DND-41 (cell line): ENCODE results near the gene CBLN1.

Source experiments
- CTCF ChIP-seq: IDR thresholded peaks from 2 replicates; pipeline ENCODE4 v1.5.1; 2012; ENCODE audit warnings: borderline replicate concordance, low read length, moderate library complexity, mild to moderate bottlenecking; ENCODE audit not compliant: poor library complexity, severe bottlenecking; ENCODE audit errors: extremely low read depth
- EZH2 ChIP-seq: IDR thresholded peaks from 3 replicates; pipeline ENCODE4 v1.6.1; 2012; ENCODE audit warnings: borderline replicate concordance, low read depth, mild to moderate bottlenecking, moderate library complexity, low read length, inconsistent platforms; ENCODE audit not compliant: severe bottlenecking

GRCh38 chr16:49275050-49275730, 6.4 kb downstream of the CBLN1 start:
- TF ChIP-seq EZH2: no peak
- TF ChIP-seq CTCF: no peak
